22Rv1 (cell line): ENCODE data around the gene C1QTNF1.

Experiments
- H3K27ac ChIP-seq: fragments of 450-650 bp; 2 replicates; pipeline ENCODE4 v1.5.1; 2017
- ZFX ChIP-seq: fragments of 450-650 bp; IDR thresholded peaks from 2 replicates; pipeline ENCODE4 v1.6.1; 2017; ENCODE audit warnings: antibody characterized with exemption, borderline replicate concordance
- TF ChIP-seq, protein P1 (sequence below): fragments of 450-650 bp; IDR thresholded peaks from 2 replicates; pipeline ENCODE4 v1.5.1; 2017; ENCODE audit warnings: mild to moderate bottlenecking

The C1QTNF1 gene

GRCh38 chr17:79036596-79036995 is 12.6 kb downstream of the C1QTNF1 start:
- TF ChIP-seq, protein P1, sequence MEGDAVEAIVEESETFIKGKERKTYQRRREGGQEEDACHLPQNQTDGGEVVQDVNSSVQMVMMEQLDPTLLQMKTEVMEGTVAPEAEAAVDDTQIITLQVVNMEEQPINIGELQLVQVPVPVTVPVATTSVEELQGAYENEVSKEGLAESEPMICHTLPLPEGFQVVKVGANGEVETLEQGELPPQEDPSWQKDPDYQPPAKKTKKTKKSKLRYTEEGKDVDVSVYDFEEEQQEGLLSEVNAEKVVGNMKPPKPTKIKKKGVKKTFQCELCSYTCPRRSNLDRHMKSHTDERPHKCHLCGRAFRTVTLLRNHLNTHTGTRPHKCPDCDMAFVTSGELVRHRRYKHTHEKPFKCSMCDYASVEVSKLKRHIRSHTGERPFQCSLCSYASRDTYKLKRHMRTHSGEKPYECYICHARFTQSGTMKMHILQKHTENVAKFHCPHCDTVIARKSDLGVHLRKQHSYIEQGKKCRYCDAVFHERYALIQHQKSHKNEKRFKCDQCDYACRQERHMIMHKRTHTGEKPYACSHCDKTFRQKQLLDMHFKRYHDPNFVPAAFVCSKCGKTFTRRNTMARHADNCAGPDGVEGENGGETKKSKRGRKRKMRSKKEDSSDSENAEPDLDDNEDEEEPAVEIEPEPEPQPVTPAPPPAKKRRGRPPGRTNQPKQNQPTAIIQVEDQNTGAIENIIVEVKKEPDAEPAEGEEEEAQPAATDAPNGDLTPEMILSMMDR = no peak
- no peak for TF ChIP-seq ZFX
- H3K27ac ChIP-seq = no peak overlapping the region

- H3K27ac ChIP-seq = no peak overlapping the region
- no peak for TF ChIP-seq ZFX
- TF ChIP-seq, protein P1 = no peak
These were observed 14.7 kb downstream of the C1QTNF1 start for GRCh38 chr17:79038545-79039135.

DNA sequence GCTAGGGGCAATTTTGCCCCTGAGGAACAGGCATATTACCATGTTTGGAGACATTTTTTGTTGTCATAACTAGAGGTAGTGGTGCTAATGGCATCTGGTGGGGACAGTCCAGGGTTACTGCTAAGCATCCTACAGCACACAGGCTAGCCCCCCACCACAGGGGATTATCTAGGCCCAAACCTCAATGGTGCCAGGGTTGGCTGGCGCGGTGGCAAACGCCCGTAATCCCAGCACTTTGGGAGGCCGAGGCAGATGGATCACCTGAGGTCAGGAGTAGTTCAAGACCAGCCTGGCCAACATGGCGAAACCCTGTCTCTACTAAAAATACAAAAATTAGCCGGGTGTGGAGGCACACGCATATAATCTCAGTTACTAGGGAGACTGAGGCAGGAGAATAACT is 15.2 kb downstream of the C1QTNF1 start:
- H3K27ac ChIP-seq = no peak overlapping the region
- TF ChIP-seq, protein P1 = no peak
- TF ChIP-seq ZFX = no peak

- H3K27ac ChIP-seq = no peak overlapping the region
- TF ChIP-seq, protein P1 = no peak
- TF ChIP-seq ZFX = no peak
These were observed 15.9 kb downstream of the C1QTNF1 start for GRCh38 chr17:79039886-79040285.

- no peak for TF ChIP-seq ZFX
- TF ChIP-seq, protein P1 = no peak
These were observed 17.1 kb downstream of the C1QTNF1 start for GRCh38 chr17:79041041-79041570.

GRCh38 chr17:79041723-79042420 is 17.9 kb downstream of the C1QTNF1 start:
- no peak for TF ChIP-seq ZFX
- TF ChIP-seq, protein P1 = no peak
- H3K27ac ChIP-seq = no peak overlapping the region

More at GRCh38 chr17:79041041-79041570, 17.1 kb downstream of the C1QTNF1 start:
- no peak overlapping the region for H3K27ac ChIP-seq
